DND-41 (cell line): ENCODE data around the gene HELZ2.

Source experiments
- EZH2 ChIP-seq: IDR thresholded peaks from 3 replicates; pipeline ENCODE4 v1.6.1; 2012; ENCODE audit warnings: borderline replicate concordance, low read depth, mild to moderate bottlenecking, moderate library complexity, low read length, inconsistent platforms; ENCODE audit not compliant: severe bottlenecking
- TF ChIP-seq, protein P1 (sequence below): IDR thresholded peaks from 2 replicates; pipeline ENCODE4 v1.5.1; 2012; ENCODE audit warnings: borderline replicate concordance, low read length, moderate library complexity, mild to moderate bottlenecking; ENCODE audit not compliant: poor library complexity, severe bottlenecking; ENCODE audit errors: extremely low read depth

DNA sequence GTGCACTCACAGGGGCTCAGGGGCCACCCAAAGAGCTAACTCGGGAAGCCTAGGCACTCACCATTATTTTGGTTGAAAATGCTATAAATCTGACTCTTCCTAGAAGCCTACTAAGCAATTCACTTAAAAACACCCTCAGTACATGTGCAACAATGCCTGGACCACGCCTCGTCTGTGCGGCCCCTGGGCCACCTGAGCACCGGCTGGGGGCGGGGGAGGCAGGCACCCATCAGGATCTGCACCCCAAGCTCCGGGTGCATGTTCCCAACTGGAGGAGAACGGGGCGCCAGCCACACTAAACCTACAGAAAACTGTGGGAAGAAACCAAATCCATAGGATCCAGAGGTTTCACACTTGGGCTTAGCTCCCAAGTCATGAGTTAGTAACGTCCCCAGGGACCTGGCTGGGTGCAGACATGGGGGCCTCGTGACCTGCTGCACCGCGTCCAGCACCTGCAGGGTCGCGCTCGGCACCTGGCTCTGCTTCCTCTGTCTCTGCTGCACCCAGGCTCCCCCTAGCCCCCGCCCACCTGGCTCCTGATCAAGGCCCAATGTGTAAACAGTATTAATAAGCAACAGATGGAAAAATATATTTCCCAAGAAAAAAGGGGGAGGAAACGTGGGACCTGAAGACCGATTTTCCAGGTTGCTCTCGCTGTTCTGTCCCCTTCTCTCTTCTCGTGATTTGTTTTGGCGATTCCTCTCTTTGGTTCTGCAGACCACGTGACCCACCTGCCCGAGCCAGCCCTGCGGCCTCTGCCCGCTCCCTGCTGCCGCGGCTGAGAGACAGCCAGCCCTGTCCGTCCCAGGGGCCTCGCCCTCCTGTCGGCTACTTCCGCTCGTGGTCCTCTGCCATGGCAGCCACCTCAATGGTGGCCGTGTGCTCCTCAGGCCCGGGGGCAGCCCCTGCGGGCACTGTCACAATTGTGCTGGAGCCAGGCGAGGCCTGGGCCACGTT lies 15.5 kb upstream of the HELZ2 start:
- TF ChIP-seq, protein P1, sequence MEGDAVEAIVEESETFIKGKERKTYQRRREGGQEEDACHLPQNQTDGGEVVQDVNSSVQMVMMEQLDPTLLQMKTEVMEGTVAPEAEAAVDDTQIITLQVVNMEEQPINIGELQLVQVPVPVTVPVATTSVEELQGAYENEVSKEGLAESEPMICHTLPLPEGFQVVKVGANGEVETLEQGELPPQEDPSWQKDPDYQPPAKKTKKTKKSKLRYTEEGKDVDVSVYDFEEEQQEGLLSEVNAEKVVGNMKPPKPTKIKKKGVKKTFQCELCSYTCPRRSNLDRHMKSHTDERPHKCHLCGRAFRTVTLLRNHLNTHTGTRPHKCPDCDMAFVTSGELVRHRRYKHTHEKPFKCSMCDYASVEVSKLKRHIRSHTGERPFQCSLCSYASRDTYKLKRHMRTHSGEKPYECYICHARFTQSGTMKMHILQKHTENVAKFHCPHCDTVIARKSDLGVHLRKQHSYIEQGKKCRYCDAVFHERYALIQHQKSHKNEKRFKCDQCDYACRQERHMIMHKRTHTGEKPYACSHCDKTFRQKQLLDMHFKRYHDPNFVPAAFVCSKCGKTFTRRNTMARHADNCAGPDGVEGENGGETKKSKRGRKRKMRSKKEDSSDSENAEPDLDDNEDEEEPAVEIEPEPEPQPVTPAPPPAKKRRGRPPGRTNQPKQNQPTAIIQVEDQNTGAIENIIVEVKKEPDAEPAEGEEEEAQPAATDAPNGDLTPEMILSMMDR, result no peak
- no peak for TF ChIP-seq EZH2
